CD14-positive monocyte (primary cell): ENCODE results near the gene PRR30. TPM values are rescaled to one million over a fixed set of nuclear protein-coding genes. Genes with fewer than 3 reads are reported as not detected.

Source experiments
- DNase-seq, 3 donors: peaks; one replicate each; pipeline ENCODE4 v3.0.0-alpha.2; 2011 to 2022
- H2AFZ ChIP-seq: 2 replicates; pipeline ENCODE4 v1.6.0; 2012; ENCODE audit warnings: mild to moderate bottlenecking, low read depth, low read length, inconsistent platforms; ENCODE audit not compliant: insufficient read depth, poor library complexity, severe bottlenecking
- H3K27ac ChIP-seq, 2 donors: 1 replicate in 1 of 2; 2 replicates in 1 of 2; pipeline ENCODE4 v1.5.1; 2012 to 2013; ENCODE audit warnings: low read length in 2 of 2, control low read depth in 1 of 2, inconsistent platforms in 1 of 2, low read depth in 1 of 2, mild to moderate bottlenecking in 1 of 2
- H3K27me3 ChIP-seq, 2 donors: one replicate each; pipeline versions ENCODE4 v1.6.0 to v1.6.1; 2011 to 2013; ENCODE audit warnings: low read length in 2 of 2; ENCODE audit not compliant: control insufficient read depth in 2 of 2, insufficient read depth in 2 of 2
- H3K36me3 ChIP-seq, 2 donors: replicated peaks in 1 of 2; 1 replicate in 1 of 2; 2 replicates in 1 of 2; pipeline versions ENCODE4 v1.5.1 to v1.6.1; 2012 to 2013; ENCODE audit warnings: low read length in 2 of 2, control low read depth in 1 of 2, inconsistent platforms in 1 of 2, mild to moderate bottlenecking in 1 of 2; ENCODE audit not compliant: insufficient read depth in 2 of 2, control insufficient read depth in 1 of 2
- H3K4me1 ChIP-seq, 2 donors: 1 replicate in 1 of 2; 2 replicates in 1 of 2; pipeline versions ENCODE4 v1.5.1 to v1.6.1; 2012 to 2013; ENCODE audit warnings: low read length in 2 of 2, control low read depth in 1 of 2, inconsistent platforms in 1 of 2, mild to moderate bottlenecking in 1 of 2, moderate library complexity in 1 of 2; ENCODE audit not compliant: insufficient read depth in 2 of 2, control insufficient read depth in 1 of 2
- H3K4me2 ChIP-seq: replicated peaks from 2 replicates; pipeline ENCODE3; 2012; ENCODE audit warnings: low read length, moderate library complexity, mild to moderate bottlenecking; ENCODE audit not compliant: poor library complexity, severe bottlenecking; ENCODE audit errors: extremely low read depth
- H3K4me3 ChIP-seq, 3 experiments: fragments of 200-600 bp in 1 of 3; sonication (generic) in 1 of 3; replicated peaks in 1 of 3; 1 replicate in 2 of 3; 2 replicates in 1 of 3; pipeline ENCODE4 v1.5.1; 2011 to 2013; ENCODE audit warnings: low read length in 3 of 3, mild to moderate bottlenecking in 3 of 3, control low read depth in 2 of 3, low read depth in 2 of 3, inconsistent platforms in 1 of 3, moderate library complexity in 1 of 3
- H3K79me2 ChIP-seq: 2 replicates; pipeline ENCODE4 v1.6.0; 2012; ENCODE audit warnings: mild to moderate bottlenecking, control low read depth, inconsistent platforms, low read length, moderate library complexity; ENCODE audit not compliant: insufficient read depth
- H3K9ac ChIP-seq: 2 replicates; pipeline ENCODE4 v1.6.0; 2017; ENCODE audit warnings: low read length, mild to moderate bottlenecking; ENCODE audit not compliant: insufficient read depth, poor library complexity, severe bottlenecking
- H3K9me3 ChIP-seq, 2 donors: replicated peaks in 1 of 2; 1 replicate in 1 of 2; 2 replicates in 1 of 2; pipeline versions ENCODE4 v1.5.1 to v1.6.1; 2012 to 2013; ENCODE audit warnings: low read length in 2 of 2, control low read depth in 1 of 2; ENCODE audit not compliant: control insufficient read depth in 1 of 2, insufficient read depth in 1 of 2
- H4K20me1 ChIP-seq: 2 replicates; pipeline ENCODE4 v1.6.0; 2012; ENCODE audit warnings: mild to moderate bottlenecking, low read length, control low read depth, moderate library complexity; ENCODE audit not compliant: insufficient read depth
- H3K27ac Mint-ChIP-seq, 7 donors: one replicate each; pipeline ENCODE4 v1.8.0; 2020; ENCODE audit warnings: mild to moderate bottlenecking in 7 of 7, mixed read lengths in 7 of 7, moderate library complexity in 6 of 7, inconsistent platforms in 2 of 7
- H3K27me3 Mint-ChIP-seq, 3 donors: one replicate each; pipeline ENCODE4 v1.8.0; 2021 to 2022; ENCODE audit warnings: low read depth in 3 of 3, mild to moderate bottlenecking in 3 of 3, mixed read lengths in 3 of 3, moderate library complexity in 3 of 3, inconsistent platforms in 1 of 3
- H3K36me3 Mint-ChIP-seq, 2 donors: one replicate each; pipeline ENCODE4 v1.8.0; 2020; ENCODE audit warnings: mixed read lengths in 2 of 2, inconsistent platforms in 1 of 2, mild to moderate bottlenecking in 1 of 2
- H3K4me1 Mint-ChIP-seq: one replicate; pipeline ENCODE4 v1.8.0; 2020; ENCODE audit warnings: mild to moderate bottlenecking, mixed read lengths
- H3K4me3 Mint-ChIP-seq, 2 donors: one replicate each; pipeline ENCODE4 v1.8.0; 2020; ENCODE audit warnings: mild to moderate bottlenecking in 2 of 2, mixed read lengths in 2 of 2, moderate library complexity in 1 of 2
- H3K9me3 Mint-ChIP-seq, 7 donors: one replicate each; pipeline ENCODE4 v1.8.0; 2020 to 2022; ENCODE audit warnings: mixed read lengths in 7 of 7, mild to moderate bottlenecking in 6 of 7, moderate library complexity in 6 of 7, inconsistent platforms in 2 of 7
- WGBS: methylation state at CpG from one replicate; pipeline ENCODE4 v1.1.5; 2013; ENCODE audit warnings: missing lambda C conversion rate; ENCODE audit not compliant: insufficient coverage; 5-methylcytosine and 5-hydroxymethylcytosine counted together
- intact Hi-C, 2 donors: fragments of 100-400 bp; cut with micrococcal nuclease; formaldehyde crosslinking; loops; one replicate each; pipeline versions ENCODE4 v1.15.0 to v1.15.1; 2023
- polyA plus RNA-seq, 3 donors: library from polyadenylated mRNA; depleted of rRNA in 1 of 3; unstranded in 2 of 3; stranded (reverse) in 1 of 3; fragments of 300-500 nt in 2 of 3; fragments of >200 nt in 1 of 3; fragmentation: Illumina TruSeq in 2 of 3; gene quantifications; 1 replicate in 2 of 3; 2 replicates in 1 of 3; pipeline ENCODE4 v1.2.3, GENCODE V29; 2012 to 2021
- TF ChIP-seq, protein P1 (sequence below): fragments of 200-600 bp; IDR thresholded peaks from one replicate; pipeline ENCODE4 v1.8.0; 2022; ENCODE audit warnings: antibody characterized with exemption, mild to moderate bottlenecking

Gene PRR30
- polyA plus RNA-seq, 3 donors = not detected

DNA sequence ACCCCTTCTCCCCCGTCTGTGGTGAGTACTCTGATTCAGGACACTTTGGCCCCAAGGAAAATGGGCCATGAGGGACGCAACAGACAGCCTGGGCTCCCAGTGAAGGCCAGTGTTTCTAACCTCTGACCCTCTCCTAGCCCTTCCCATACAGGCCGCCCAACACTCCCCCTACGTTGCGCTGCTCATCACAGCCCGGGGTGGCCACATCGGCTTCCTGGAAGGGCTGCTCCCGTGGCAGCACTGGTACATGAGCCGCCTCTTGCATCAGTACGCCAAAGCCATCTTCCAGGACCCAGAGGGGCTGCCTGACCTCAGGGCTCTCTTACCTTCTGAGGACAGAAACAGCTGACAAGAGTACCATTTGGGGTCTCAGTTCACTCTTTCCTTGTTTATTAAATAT, 8.8 kb downstream of the PRR30 start:
- peak overlapping the region in 1 of 7 donors; percentile 69 for H3K27ac Mint-ChIP-seq
- Histone ChIP-seq H3K36me3 (peaks cover 33 to 43% of the 10 kb centered on the region in 2 donors), H3K4me3 (no peak overlapping the region), H2AFZ (no peak overlapping the region), H3K79me2 (peaks cover 18% of the 10 kb centered on the region), H3K4me2 (no peak overlapping the region), H3K4me1 (peaks cover 19% of the 10 kb centered on the region in 2 donors), H4K20me1 (peaks cover 19% of the 10 kb centered on the region), H3K9ac (no peak overlapping the region), H3K9me3 (no peaks in the 10 kb centered on the region), H3K27ac (no peak overlapping the region), H3K27me3 (no peaks in the 10 kb centered on the region)
- intact Hi-C loops = loop anchor here (5.0 kb wide), 1 partner anchor 33 kb away; no protein-coding TSS in a partner anchor
- no peak for DNase-seq
- TF ChIP-seq, protein P1, sequence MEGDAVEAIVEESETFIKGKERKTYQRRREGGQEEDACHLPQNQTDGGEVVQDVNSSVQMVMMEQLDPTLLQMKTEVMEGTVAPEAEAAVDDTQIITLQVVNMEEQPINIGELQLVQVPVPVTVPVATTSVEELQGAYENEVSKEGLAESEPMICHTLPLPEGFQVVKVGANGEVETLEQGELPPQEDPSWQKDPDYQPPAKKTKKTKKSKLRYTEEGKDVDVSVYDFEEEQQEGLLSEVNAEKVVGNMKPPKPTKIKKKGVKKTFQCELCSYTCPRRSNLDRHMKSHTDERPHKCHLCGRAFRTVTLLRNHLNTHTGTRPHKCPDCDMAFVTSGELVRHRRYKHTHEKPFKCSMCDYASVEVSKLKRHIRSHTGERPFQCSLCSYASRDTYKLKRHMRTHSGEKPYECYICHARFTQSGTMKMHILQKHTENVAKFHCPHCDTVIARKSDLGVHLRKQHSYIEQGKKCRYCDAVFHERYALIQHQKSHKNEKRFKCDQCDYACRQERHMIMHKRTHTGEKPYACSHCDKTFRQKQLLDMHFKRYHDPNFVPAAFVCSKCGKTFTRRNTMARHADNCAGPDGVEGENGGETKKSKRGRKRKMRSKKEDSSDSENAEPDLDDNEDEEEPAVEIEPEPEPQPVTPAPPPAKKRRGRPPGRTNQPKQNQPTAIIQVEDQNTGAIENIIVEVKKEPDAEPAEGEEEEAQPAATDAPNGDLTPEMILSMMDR = no peak
- peaks cover 40 to 43% of the 10 kb centered on the region in 2 donors for H3K36me3 Mint-ChIP-seq
- WGBS = 90% methylated on average over 8 of the region's 10 CpGs
- H3K4me3 Mint-ChIP-seq = no peak overlapping the region
- peaks cover 0 to 2% (median 0%) of the 10 kb centered on the region in 7 donors for H3K9me3 Mint-ChIP-seq
- H3K4me1 Mint-ChIP-seq = peaks cover 18% of the 10 kb centered on the region
- H3K27me3 Mint-ChIP-seq = peaks cover 0 to 4% (median 0%) of the 10 kb centered on the region in 3 donors

DNA sequence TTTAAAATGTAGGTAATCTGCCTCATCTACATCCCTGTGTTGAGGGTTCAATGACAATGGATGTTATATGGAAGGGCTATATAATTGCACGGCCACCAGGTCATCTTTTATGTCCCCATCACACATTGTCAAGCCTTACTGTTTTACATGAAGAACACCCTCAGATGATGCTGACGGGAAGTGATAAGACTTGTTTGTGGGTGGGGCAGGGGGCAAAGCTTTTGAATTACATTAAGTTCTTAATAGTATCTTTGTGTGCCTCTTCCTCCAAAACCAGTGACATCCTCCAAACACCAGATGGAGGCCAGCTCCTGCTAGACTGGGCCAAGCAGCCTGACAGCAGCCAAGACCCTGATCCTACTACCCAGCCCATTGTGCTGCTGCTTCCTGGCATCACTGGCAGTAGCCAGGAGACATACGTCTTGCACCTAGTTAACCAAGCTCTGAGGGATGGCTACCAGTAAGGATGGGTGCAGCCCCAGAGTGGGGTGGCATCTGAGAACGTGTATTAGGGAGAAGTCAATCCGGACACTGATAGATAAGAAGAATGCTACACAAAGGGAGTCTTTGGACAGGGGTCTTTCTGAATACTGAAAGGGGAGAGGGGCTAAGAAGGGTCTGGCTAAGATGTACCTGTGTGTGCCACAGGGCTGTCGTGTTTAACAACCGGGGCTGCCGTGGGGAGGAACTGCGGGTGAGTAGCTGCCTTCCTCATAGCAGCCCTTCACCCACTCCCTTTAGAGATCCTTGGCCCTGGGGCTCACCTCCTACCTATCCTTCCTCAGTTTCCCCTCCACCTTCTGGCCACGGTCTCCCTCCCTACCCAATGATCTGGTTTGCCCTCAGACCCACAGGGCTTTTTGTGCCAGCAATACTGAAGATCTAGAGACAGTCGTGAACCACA, 10.3 kb downstream of the PRR30 start:
- H3K27ac Mint-ChIP-seq = peak overlapping the region in 4 of 7 donors; percentile 28 to 74 (median 51)
- peaks cover 16% of the 10 kb centered on the region for H3K4me1 Mint-ChIP-seq
- H3K9me3 Mint-ChIP-seq = peaks cover 0 to 2% (median 0%) of the 10 kb centered on the region in 7 donors
- H3K36me3 Mint-ChIP-seq = peaks cover 40 to 43% of the 10 kb centered on the region in 2 donors
- no peak overlapping the region for H3K4me3 Mint-ChIP-seq
- H3K4me3 ChIP-seq = no peak overlapping the region
- H3K79me2 ChIP-seq = peaks cover 13% of the 10 kb centered on the region
- H3K9ac ChIP-seq = no peak overlapping the region
- no peaks in the 10 kb centered on the region for H3K27me3 ChIP-seq
- H3K4me1 ChIP-seq = peaks cover 12 to 13% of the 10 kb centered on the region in 2 donors
- H3K9me3 ChIP-seq = no peaks in the 10 kb centered on the region
- H2AFZ ChIP-seq = no peak overlapping the region
- TF ChIP-seq, protein P1 = no peak
- peaks cover 0 to 2% (median 0%) of the 10 kb centered on the region in 3 donors for H3K27me3 Mint-ChIP-seq
- intact Hi-C loops = no loop called here
- H3K36me3 ChIP-seq = peaks cover 33 to 43% of the 10 kb centered on the region in 2 donors
- no peak for DNase-seq
- no peak overlapping the region for H3K27ac ChIP-seq
- 94% methylated on average over 7 of the region's 11 CpGs for WGBS
- no peak overlapping the region for H3K4me2 ChIP-seq
- peaks cover 19% of the 10 kb centered on the region for H4K20me1 ChIP-seq
